SU-DHL-6 (cell line): ENCODE results near the gene CACNA2D4.

ENCODE experiments used
- H2AFZ ChIP-seq: fragments of 200-600 bp; sonication (generic); 2 replicates; pipeline ENCODE4 v1.6.1; 2014; ENCODE audit warnings: low read depth, mild to moderate bottlenecking, moderate library complexity, mixed read lengths, antibody characterized with exemption, low read length; ENCODE audit not compliant: severe bottlenecking
- H3F3A ChIP-seq: fragments of 200-600 bp; shearing (Covaris generic); 2 replicates; pipeline ENCODE4 v1.6.0; 2016; ENCODE audit warnings: antibody characterized with exemption, mild to moderate bottlenecking; ENCODE audit not compliant: insufficient read depth
- H3K27ac ChIP-seq: fragments of 200-600 bp; sonication (generic); 2 replicates; pipeline ENCODE4 v1.5.1; 2016; ENCODE audit warnings: low read depth, mild to moderate bottlenecking, low read length, moderate library complexity, mixed read lengths
- H3K27me3 ChIP-seq: fragments of 200-600 bp; sonication (generic), shearing (Covaris generic); 2 replicates; pipeline ENCODE4 v1.6.0; 2014; ENCODE audit warnings: mild to moderate bottlenecking, low read length
- H3K36me3 ChIP-seq: fragments of 200-600 bp; sonication (generic); 2 replicates; pipeline ENCODE4 v1.6.1; 2014; ENCODE audit warnings: mild to moderate bottlenecking, low read length, mixed read lengths
- H3K4me2 ChIP-seq: fragments of 300-600, 200-600 bp; shearing (Covaris generic), sonication (generic); 2 replicates; pipeline ENCODE4 v1.6.0; 2014; ENCODE audit warnings: low read length, low read depth, mild to moderate bottlenecking; ENCODE audit not compliant: poor library complexity, severe bottlenecking
- H3K4me3 ChIP-seq: fragments of 200-600 bp; sonication (generic); 2 replicates; pipeline ENCODE4 v1.5.1; 2014; ENCODE audit warnings: antibody characterized with exemption, low read length, mild to moderate bottlenecking, mixed read lengths; ENCODE audit not compliant: insufficient read depth, poor library complexity, severe bottlenecking
- H3K79me2 ChIP-seq: fragments of 200-600 bp; sonication (generic); 2 replicates; pipeline ENCODE4 v1.6.1; 2014; ENCODE audit warnings: mild to moderate bottlenecking, low read length, moderate library complexity; ENCODE audit not compliant: insufficient read depth
- H3K9ac ChIP-seq: fragments of 200-600 bp; sonication (generic); 2 replicates; pipeline ENCODE4 v1.7.0; 2014; ENCODE audit warnings: mild to moderate bottlenecking, low read length
- H3K9me2 ChIP-seq: fragments of 200-600 bp; sonication (generic); replicated peaks from 2 replicates; pipeline ENCODE4 v1.6.1; 2014; ENCODE audit warnings: low read length; ENCODE audit not compliant: insufficient read depth
- H3K9me3 ChIP-seq: fragments of 200-600 bp; sonication (generic); 2 replicates; pipeline ENCODE4 v1.6.1; 2014; ENCODE audit warnings: low read length, mixed read lengths; ENCODE audit not compliant: insufficient read depth
- H4K20me1 ChIP-seq: fragments of 200-600 bp; sonication (generic); 2 replicates; pipeline ENCODE4 v1.6.1; 2014; ENCODE audit warnings: low read depth, mild to moderate bottlenecking, antibody characterized with exemption, low read length, moderate library complexity, mixed read lengths
- CTCF ChIP-seq: fragments of 200-600 bp; sonication (generic); IDR thresholded peaks from one replicate; pipeline ENCODE4 v1.5.1; 2017; ENCODE audit warnings: antibody characterized with exemption, mild to moderate bottlenecking, low read length, moderate library complexity; ENCODE audit not compliant: insufficient read depth, poor library complexity, severe bottlenecking
- EZH2phosphoT487 ChIP-seq: fragments of 200-600 bp; sonication (generic), shearing (Covaris generic); conservative IDR thresholded peaks from 2 replicates; pipeline ENCODE4 v1.6.1; 2018; ENCODE audit warnings: mild to moderate bottlenecking, antibody characterized with exemption, low read length, moderate library complexity, mixed read lengths

CACNA2D4 gene

DNA sequence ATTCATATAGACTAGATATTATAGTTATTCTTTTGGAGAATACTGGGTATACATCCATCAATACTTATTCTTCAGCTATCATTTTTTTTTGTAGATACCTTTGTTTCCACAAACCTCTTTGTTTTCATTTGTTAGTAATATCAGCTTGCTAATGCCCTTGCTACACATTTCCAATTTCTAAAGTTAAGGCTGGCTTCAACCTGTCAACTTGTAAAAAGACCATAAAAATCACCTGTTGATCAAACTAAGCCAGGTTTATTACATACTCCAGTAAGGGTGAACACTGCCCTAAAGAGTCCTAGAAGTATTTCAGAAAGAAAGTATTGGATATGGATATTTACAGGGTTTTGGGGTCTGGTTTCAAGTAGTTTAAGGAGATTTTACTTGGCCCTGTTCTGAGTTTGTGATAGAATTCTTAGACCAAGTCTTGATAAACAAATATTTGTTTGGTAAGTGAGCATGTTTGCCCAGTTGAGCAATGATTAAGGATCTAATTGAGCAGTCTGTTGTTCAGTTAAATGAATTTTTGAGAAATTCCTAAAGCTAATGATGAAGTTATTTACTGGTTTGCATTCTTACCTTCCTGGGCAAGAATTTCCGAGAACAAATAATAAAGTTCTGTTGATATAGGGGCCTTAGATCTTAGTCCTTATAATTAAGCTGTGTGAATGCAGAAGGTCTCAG is 150.9 kb downstream of the CACNA2D4 start:
- Histone ChIP-seq H3K4me3 (no peak overlapping the region), H3K79me2 (peaks cover 96% of the 10 kb centered on the region), H3K9me2 (no peaks in the 10 kb centered on the region), H3F3A (no peaks in the 10 kb centered on the region; the same call in 1 of the 2 replicates), H3K27ac (no peak overlapping the region), H3K27me3 (no peaks in the 10 kb centered on the region), H2AFZ (no peak overlapping the region), H3K9ac (no peak overlapping the region), H3K36me3 (peaks cover 7% of the 10 kb centered on the region; the same call in 1 of the 2 replicates), H4K20me1 (peaks cover 22% of the 10 kb centered on the region), H3K4me2 (no peak overlapping the region), H3K9me3 (no peaks in the 10 kb centered on the region)
- TF ChIP-seq CTCF (no peak), EZH2phosphoT487 (no peak)

- no peaks in the 10 kb centered on the region for H3K27me3 ChIP-seq
- no peaks in the 10 kb centered on the region for H3K9me2 ChIP-seq
- H3K79me2 ChIP-seq: peaks cover 98% of the 10 kb centered on the region
- H4K20me1 ChIP-seq: peaks cover 25% of the 10 kb centered on the region
- H2AFZ ChIP-seq: no peak overlapping the region
- no peak overlapping the region for H3K4me3 ChIP-seq
- no peak overlapping the region for H3K9ac ChIP-seq
- H3K4me2 ChIP-seq: no peak overlapping the region
- H3F3A ChIP-seq: no peaks in the 10 kb centered on the region; the same call in 1 of the 2 replicates
- TF ChIP-seq CTCF: no peak
- TF ChIP-seq EZH2phosphoT487: no peak
- H3K27ac ChIP-seq: no peak overlapping the region
- H3K36me3 ChIP-seq: peaks cover 10% of the 10 kb centered on the region; the same call in 1 of the 2 replicates
- no peaks in the 10 kb centered on the region for H3K9me3 ChIP-seq
Measured at GRCh38 chr12:1766110-1766509, 152.3 kb downstream of the CACNA2D4 start.

GRCh38 chr12:1763153-1763552 is 155.3 kb downstream of the CACNA2D4 start:
- Histone ChIP-seq H3K36me3 (peaks cover 25% of the 10 kb centered on the region), H4K20me1 (peaks cover 24% of the 10 kb centered on the region), H2AFZ (no peak overlapping the region), H3K27me3 (no peaks in the 10 kb centered on the region), H3K4me2 (no peak overlapping the region), H3K27ac (no peak overlapping the region), H3K79me2 (peaks cover 90% of the 10 kb centered on the region), H3K4me3 (no peak overlapping the region), H3F3A (0 out of 2 replicates have a peak, but pooled peaks cover 3% of the 10 kb centered on the region), H3K9me2 (no peaks in the 10 kb centered on the region), H3K9me3 (no peaks in the 10 kb centered on the region), H3K9ac (no peak overlapping the region)
- no peak for TF ChIP-seq CTCF
- TF ChIP-seq EZH2phosphoT487: no peak
